ENCODE data around the gene DDAH1.

- TF ChIP-seq CTCF (IDR thresholded peaks at IDR 0.05) = no peak
- no peak for TF ChIP-seq POLR2AphosphoS5 (IDR thresholded peaks at IDR 0.05)
Observed at GRCh38 chr1:85386068-85386722, 78.8 kb downstream of the DDAH1 start.

Measured in sigmoid colon (tissue), 4 donors.